GM19099 (cell line): ENCODE measurements around the gene OSGIN1.

Experiments
- POLR2A ChIP-seq: IDR thresholded peaks from 3 replicates; pipeline ENCODE4 v1.6.1; 2011; ENCODE audit warnings: low read depth; ENCODE audit not compliant: insufficient read length; ENCODE audit errors: extremely low read depth

Gene OSGIN1

GRCh38 chr16:83923581-83924365, 29.3 kb upstream of the OSGIN1 start:
- no peak for TF ChIP-seq POLR2A

DNA sequence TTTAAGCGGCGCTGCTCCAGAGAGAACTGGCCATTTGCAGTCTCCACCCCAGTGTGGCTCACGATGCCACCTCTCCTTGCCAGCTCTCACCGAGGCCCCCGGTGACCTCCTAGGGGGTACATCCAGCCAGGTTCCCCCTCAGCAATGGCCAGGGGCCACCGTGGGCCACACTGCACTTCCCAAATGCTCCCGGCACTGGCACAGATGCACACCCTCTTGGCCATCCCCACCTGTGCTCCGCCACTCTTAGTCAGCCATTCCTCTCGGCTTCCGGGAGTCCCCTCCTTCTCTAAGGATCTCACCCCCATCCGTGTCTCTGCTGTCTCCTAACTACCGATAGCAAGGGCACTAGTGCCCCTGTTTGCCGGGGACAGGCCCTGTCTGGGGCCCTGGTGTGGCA, 28.4 kb upstream of the OSGIN1 start:
- TF ChIP-seq POLR2A: no peak

GRCh38 chr16:83925095-83925905, 27.7 kb upstream of the OSGIN1 start:
- TF ChIP-seq POLR2A: no peak

GRCh38 chr16:83925957-83926725, 26.9 kb upstream of the OSGIN1 start:
- no peak for TF ChIP-seq POLR2A

- no peak for TF ChIP-seq POLR2A
Observed at GRCh38 chr16:83926726-83927397, 26.2 kb upstream of the OSGIN1 start.

DNA sequence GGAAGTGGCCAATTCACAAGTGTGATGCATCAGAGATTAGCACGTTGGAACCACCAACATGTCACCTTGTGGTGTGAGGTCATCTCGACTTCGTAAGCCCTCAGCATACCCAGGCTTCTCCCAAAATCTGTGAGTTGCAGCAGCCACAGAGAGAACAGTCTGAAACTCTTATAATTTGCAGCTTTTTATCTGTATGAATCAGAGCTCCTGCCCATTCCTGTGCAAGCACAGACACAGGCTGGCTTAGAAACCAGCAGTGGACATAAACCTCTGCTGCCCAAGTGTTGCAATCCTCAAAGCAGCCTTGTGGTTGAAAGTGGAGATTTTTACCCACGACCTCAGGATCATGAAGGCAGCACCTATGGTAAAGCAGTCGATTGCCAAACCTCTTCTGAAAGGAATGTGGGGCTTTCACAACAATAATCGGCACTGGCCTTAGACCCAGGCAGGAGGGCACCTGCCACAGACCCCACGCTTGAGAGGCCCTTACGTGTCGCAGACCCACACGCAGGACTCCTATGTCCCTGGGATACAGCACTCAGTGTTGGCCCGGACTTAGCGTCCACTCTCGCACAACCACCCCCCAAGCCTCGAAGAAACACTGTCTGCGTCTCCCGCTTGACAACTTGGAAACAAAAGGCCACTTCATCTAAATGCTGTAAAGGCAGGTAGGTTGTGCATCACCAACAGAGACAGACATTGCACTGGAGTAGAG, 24.5 kb upstream of the OSGIN1 start:
- TF ChIP-seq POLR2A: no peak

- TF ChIP-seq POLR2A: no peak
Observed at GRCh38 chr16:83929811-83930555, 23.1 kb upstream of the OSGIN1 start.

DNA sequence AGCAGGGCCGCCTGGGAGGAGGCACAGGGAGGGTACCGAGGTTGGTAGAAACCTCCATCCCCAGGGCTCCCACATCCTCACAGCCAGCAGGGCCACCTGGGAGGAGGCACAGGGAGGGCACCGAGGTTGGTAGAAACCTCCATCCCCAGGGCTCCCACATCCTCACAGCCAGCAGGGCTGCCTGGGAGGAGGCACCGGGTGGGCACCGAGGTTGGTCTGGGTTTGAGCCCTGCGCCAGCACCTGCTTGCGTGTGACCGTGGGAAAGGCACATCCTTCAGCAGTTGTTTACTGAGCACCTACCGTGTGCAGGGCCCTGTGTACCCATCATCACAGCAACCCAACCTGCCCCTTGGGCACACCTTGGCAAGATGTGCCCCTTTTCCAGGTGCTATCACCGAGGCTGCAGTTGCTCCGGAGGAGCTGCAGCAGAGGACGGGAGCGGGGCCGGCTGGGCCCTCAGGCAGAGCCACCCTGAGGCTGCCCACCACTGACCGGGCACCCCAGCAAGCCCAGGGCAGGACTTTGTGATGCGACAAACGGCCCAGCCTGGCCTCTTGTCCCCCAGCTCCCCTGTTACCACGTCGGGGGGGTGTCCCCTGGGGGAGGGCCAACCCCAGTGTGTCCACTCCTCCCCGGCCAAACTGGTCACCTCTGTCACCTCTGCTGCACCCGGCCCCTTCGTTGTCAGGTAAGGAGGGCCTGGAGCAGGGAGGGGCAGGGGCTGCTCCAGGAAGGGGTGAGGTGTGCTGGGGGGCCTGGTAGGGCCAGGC, 22.1 kb upstream of the OSGIN1 start:
- TF ChIP-seq POLR2A: no peak

GRCh38 chr16:83931556-83931955, 21.5 kb upstream of the OSGIN1 start:
- TF ChIP-seq POLR2A: no peak

GRCh38 chr16:83932304-83932703, 20.7 kb upstream of the OSGIN1 start:
- no peak for TF ChIP-seq POLR2A

- no peak for TF ChIP-seq POLR2A
Observed at GRCh38 chr16:83932955-83933673, 19.9 kb upstream of the OSGIN1 start.
